Measurements from ENCODE around the gene BNIP2. TPM values are rescaled to one million over a fixed set of nuclear protein-coding genes. Genes with fewer than 3 reads are reported as not detected.

The BNIP2 gene, protein sequence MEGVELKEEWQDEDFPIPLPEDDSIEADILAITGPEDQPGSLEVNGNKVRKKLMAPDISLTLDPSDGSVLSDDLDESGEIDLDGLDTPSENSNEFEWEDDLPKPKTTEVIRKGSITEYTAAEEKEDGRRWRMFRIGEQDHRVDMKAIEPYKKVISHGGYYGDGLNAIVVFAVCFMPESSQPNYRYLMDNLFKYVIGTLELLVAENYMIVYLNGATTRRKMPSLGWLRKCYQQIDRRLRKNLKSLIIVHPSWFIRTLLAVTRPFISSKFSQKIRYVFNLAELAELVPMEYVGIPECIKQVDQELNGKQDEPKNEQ
- 73.6 TPM for total RNA-seq

GRCh38 chr15:59688782-59689625 is at the start of gene BNIP2:
TSS of gene BNIP2 (minus strand) at chr15:59689320. CDS start at chr15:59682457, 6,863 bp downstream.

GRCh38 chr15:59656897-59657634 is 32.1 kb downstream of the BNIP2 start, which contains the start of gene GTF2A2:
TSS of gene GTF2A2 (minus strand) at chr15:59657515. CDS start at chr15:59652277, 5,238 bp downstream.

DNA sequence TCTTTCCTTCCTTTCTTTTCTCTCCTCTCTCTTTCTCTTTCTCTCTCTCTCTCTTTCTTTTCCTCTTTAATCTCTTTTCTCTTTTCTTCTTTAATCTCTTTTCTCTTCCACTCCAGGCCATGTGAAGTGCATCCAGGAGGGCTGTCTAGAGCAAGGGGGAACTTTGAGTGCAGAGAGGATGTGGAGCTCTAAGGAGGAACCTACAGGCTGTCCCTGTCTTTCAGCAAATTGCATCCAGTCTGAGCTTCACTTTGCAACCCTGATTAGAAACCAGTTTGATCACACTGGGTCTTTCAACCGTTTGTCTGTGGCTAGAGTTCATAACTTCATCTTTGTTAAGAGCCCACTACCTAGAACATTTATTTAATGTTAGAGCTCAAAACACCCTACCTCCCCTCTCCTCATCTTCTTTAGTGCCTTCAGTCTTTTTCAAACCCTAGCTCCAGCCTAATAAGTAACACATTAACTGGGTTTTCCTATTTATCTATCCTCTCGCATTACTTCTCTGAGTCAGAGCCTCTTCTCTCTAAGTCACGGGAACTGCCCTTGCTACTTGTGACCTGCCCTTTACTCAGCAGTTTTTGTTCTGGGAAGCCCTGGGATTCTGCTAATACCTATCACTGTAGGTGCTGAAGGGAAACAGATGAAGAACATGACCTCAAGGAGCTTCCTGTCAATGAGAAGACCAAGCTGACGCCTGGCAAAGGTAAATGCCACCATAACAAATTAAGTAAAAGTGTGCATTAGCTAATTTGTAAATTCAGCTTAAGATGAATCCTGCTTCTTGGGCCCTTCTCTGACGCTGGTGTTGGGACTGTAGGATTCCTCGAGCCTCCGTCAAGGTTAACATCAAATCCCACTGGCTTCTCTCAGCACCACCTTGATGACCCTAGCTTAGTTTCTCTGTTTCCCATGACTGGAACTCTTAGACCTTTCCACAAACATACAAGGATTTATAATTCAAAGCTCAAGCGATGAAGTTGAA is 77.6 kb downstream of the BNIP2 start, which contains the start of gene GCNT3:
Gene GCNT3, plus strand, starts transcription at position 508 of the 985 bp plus-strand sequence. CDS start 6,456 bp downstream, outside the sequence.

Other genes starting within 250 kb of the BNIP2 start
- 1.8 TPM for gene GCNT3, start 77.5 kb downstream of the BNIP2 start, total RNA-seq
- gene GTF2A2, start 31.8 kb downstream of the BNIP2 start, total RNA-seq = 35.3 TPM

All from diencephalon (tissue), 1 donor.